Ishikawa (cell line): ENCODE measurements around the gene OR2J3.

Experiments used
- EP300 ChIP-seq: IDR thresholded peaks from 2 replicates; pipeline ENCODE4 v1.6.1; 2012; ENCODE audit warnings: borderline replicate concordance
- FOXM1 ChIP-seq: IDR thresholded peaks from 2 replicates; pipeline ENCODE4 v1.6.1; 2012; ENCODE audit warnings: low read depth, borderline replicate concordance
- MAX ChIP-seq: IDR thresholded peaks from 2 replicates; pipeline ENCODE4 v1.6.1; 2012
- TAF1 ChIP-seq: IDR thresholded peaks from 2 replicates; pipeline ENCODE4 v1.6.1; 2012; ENCODE audit warnings: low read depth, mild to moderate bottlenecking
- YY1 ChIP-seq: IDR thresholded peaks from 2 replicates; pipeline ENCODE4 v1.6.1; 2012; ENCODE audit warnings: low read depth

GRCh38 chr6:29130644-29131043, 22.8 kb downstream of the OR2J3 start:
- TF ChIP-seq TAF1 (no peak), YY1 (no peak), EP300 (no peak), MAX (no peak), FOXM1 (no peak)
